K562 (cell line): Measurements from ENCODE around the gene TELO2. TPM values are rescaled to one million over a fixed set of nuclear protein-coding genes. Genes with fewer than 3 reads are reported as not detected.

Source experiments
- ATAC-seq: fragments of 200-7000 bp; cut with Tn5 transposase; 3 replicates; pipeline ENCODE4 v1.9.1; 2020; ENCODE audit warnings: moderate library complexity
- BruUV-seq: library from RNA; stranded (reverse); fragments of 400-500 nt; replicated peaks from 2 replicates; lab custom pipeline; 2021; lab: Mats Ljungman, UMichigan
- CTCF ChIA-PET: fragments of 300-600 bp; formaldehyde crosslinking; extraction: SDS; loops from one replicate; lab custom pipeline; 2021; ENCODE audit warnings: low intra/inter-chr PET ratio; lab: Yijun Ruan, JAX
- POLR2A ChIA-PET: fragments of 300-600, 350-650 bp; sonication (Branson Sonifier 250); formaldehyde crosslinking; extraction: SDS; loops from one replicate; lab custom pipeline; 2021; ENCODE audit warnings: antibody characterized with exemption, inconsistent platforms; lab: Yijun Ruan, JAX
- DNase-seq, 4 experiments: peaks; one replicate each; pipeline versions ENCODE4 v3.0.0 to v3.0.0-alpha.2; 2011 to 2018; ENCODE audit warnings: low spot score in 3 of 4, mixed read lengths in 3 of 4; ENCODE audit errors: extremely low read depth in 1 of 4
- FAIRE-seq: peaks from 2 replicates; lab custom pipeline; 2011; peaks lifted over from hg19 to GRCh38; lab: Jason Lieb, UNC
- H2AFZ ChIP-seq: 2 replicates; pipeline ENCODE4 v1.6.0; 2011; ENCODE audit warnings: low read depth, low read length, control low read depth, inconsistent platforms
- H3K27ac ChIP-seq: fragments of 200-600 bp; 3 replicates; pipeline ENCODE4 v1.8.0; 2011; ENCODE audit warnings: low read depth, mild to moderate bottlenecking, control low read depth, inconsistent platforms, low read length, moderate library complexity, mixed read lengths; ENCODE audit errors: extremely low read depth
- H3K27me3 ChIP-seq, 2 experiments: fragments of 300-600 bp in 1 of 2; 2 replicates in 1 of 2; 3 replicates in 1 of 2; pipeline versions ENCODE4 v1.6.0 to v1.8.0; 2011; ENCODE audit warnings: inconsistent platforms in 2 of 2, low read length in 2 of 2, mild to moderate bottlenecking in 1 of 2, mixed read lengths in 1 of 2, moderate library complexity in 1 of 2; ENCODE audit not compliant: control insufficient read depth in 2 of 2, insufficient read depth in 2 of 2
- H3K36me3 ChIP-seq: fragments of 300-600 bp; 3 replicates; pipeline ENCODE4 v1.8.0; 2011; ENCODE audit warnings: mild to moderate bottlenecking, low read length, inconsistent platforms; ENCODE audit not compliant: control insufficient read depth, insufficient read depth
- H3K4me1 ChIP-seq, 2 experiments: fragments of 200-600 bp in 1 of 2; replicated peaks in 1 of 2; 2 replicates in 1 of 2; 3 replicates in 1 of 2; pipeline versions ENCODE4 v1.5.1 to v1.8.0; 2011; ENCODE audit warnings: inconsistent platforms in 2 of 2, low read length in 2 of 2, mild to moderate bottlenecking in 1 of 2, mixed read lengths in 1 of 2, moderate library complexity in 1 of 2; ENCODE audit not compliant: control insufficient read depth in 2 of 2, insufficient read depth in 2 of 2
- H3K4me2 ChIP-seq: 2 replicates; pipeline ENCODE4 v1.6.1; 2011; ENCODE audit warnings: low read length, control low read depth, inconsistent platforms, mixed read lengths; ENCODE audit not compliant: insufficient read depth
- H3K4me3 ChIP-seq: fragments of 200-600 bp; sonication (generic), shearing (Covaris generic); 2 replicates; pipeline ENCODE4 v1.5.1; 2016; ENCODE audit warnings: control low read depth, inconsistent platforms
- H3K79me2 ChIP-seq: fragments of 200-600 bp; 3 replicates; pipeline ENCODE4 v1.8.0; 2011; ENCODE audit warnings: low read length, inconsistent platforms; ENCODE audit not compliant: control insufficient read depth, insufficient read depth
- H3K9ac ChIP-seq, 2 experiments: 2 replicates each; pipeline versions ENCODE4 v1.6.0 to v1.6.1; 2011; ENCODE audit warnings: low read depth in 2 of 2, low read length in 2 of 2, control low read depth in 1 of 2, inconsistent platforms in 1 of 2, mild to moderate bottlenecking in 1 of 2, mixed read lengths in 1 of 2; ENCODE audit not compliant: insufficient read depth in 1 of 2
- H3K9me1 ChIP-seq: one replicate; pipeline ENCODE4 v1.6.0; 2011; ENCODE audit warnings: inconsistent platforms, mild to moderate bottlenecking, low read length, moderate library complexity; ENCODE audit not compliant: control insufficient read depth, insufficient read depth
- H3K9me3 ChIP-seq: replicated peaks from 2 replicates; pipeline ENCODE4 v1.5.1; 2011; ENCODE audit warnings: low read depth, low read length, inconsistent platforms; ENCODE audit not compliant: control insufficient read depth, insufficient read depth
- H4K20me1 ChIP-seq: replicated peaks from 2 replicates; pipeline ENCODE4 v1.6.1; 2011; ENCODE audit warnings: low read length, inconsistent platforms, mixed read lengths; ENCODE audit not compliant: control insufficient read depth, insufficient read depth
- ASH1L ChIP-seq: fragments of 450-650 bp; IDR thresholded peaks from 2 replicates; pipeline ENCODE4 v1.6.1; 2018; ENCODE audit warnings: borderline replicate concordance, mild to moderate bottlenecking, low read depth; ENCODE audit not compliant: partially characterized antibody
- BDP1 ChIP-seq: IDR thresholded peaks from 3 replicates; pipeline ENCODE4 v1.6.1; 2011; ENCODE audit not compliant: insufficient read length, insufficient read depth
- BRD4 ChIP-seq: fragments of 200-600 bp; sonication (generic); IDR thresholded peaks from 2 replicates; pipeline ENCODE4 v1.6.1; 2017; ENCODE audit warnings: inconsistent platforms
- DIDO1 ChIP-seq: fragments of 450-650 bp; IDR thresholded peaks from 2 replicates; pipeline ENCODE4 v1.6.1; 2016; ENCODE audit warnings: low read depth, missing biosample characterization, missing genetic modification characterization
- E2F4 ChIP-seq: sonication (generic); formaldehyde crosslinking; IDR thresholded peaks from 2 replicates; pipeline ENCODE4 v1.8.0; 2022; ENCODE audit warnings: mild to moderate bottlenecking, low read depth, missing genetic modification reagents
- ELF4 ChIP-seq: fragments of 450-650 bp; formaldehyde crosslinking; IDR thresholded peaks from 2 replicates; pipeline ENCODE4 v1.4.0; 2022; ENCODE audit warnings: missing genetic modification characterization
- IFI16 ChIP-seq: fragments of 250-450 bp; sonication (Bioruptor Pico); IDR thresholded peaks from 2 replicates; pipeline ENCODE4 v2.1.2; 2022; ENCODE audit warnings: mild to moderate bottlenecking, inconsistent platforms
- MIER1 ChIP-seq: fragments of 450-650 bp; IDR thresholded peaks from 2 replicates; pipeline ENCODE4 v1.6.1; 2016; ENCODE audit warnings: antibody characterized with exemption, mild to moderate bottlenecking, low read depth
- ZSCAN32 ChIP-seq: fragments of 450-650 bp; formaldehyde crosslinking; IDR thresholded peaks from 2 replicates; pipeline ENCODE4 v1.4.0; 2020; ENCODE audit warnings: mild to moderate bottlenecking, moderate library complexity
- WGBS: fragments of 100-300 bp; shearing (Covaris generic); methylation state at CpG from one replicate; pipeline ENCODE4 v1.1.6; 2016; ENCODE audit warnings: low coverage, mixed read lengths; ENCODE audit not compliant: insufficient coverage; ENCODE audit errors: missing lambda C conversion rate; 5-methylcytosine and 5-hydroxymethylcytosine counted together
- in situ Hi-C: fragments of 300-500 bp; cut with MboI; formaldehyde crosslinking; loops from 4 replicates; pipeline ENCODE4 v1.15.0; 2018; ENCODE audit warnings: inconsistent platforms, mixed read lengths
- intact Hi-C: fragments of 100-400 bp; cut with micrococcal nuclease; formaldehyde crosslinking; loops from 2 replicates; pipeline ENCODE4 v1.14.2; 2022
- polyA plus RNA-seq, 8 experiments: library from polyadenylated mRNA; depleted of rRNA in 4 of 8; stranded (reverse) in 5 of 8; unstranded in 3 of 8; fragments of >200 nt; fragmentation: Nextera tagmentation in 2 of 8; fragmentation: Illumina TruSeq in 1 of 8; extraction: Ambion mirVana in 2 of 8; extraction: Trizol in 1 of 8; gene quantifications; 2 replicates each; pipeline versions ENCODE4 v1.2.1 to v1.2.3, GENCODE V29; 2011 to 2014; ENCODE audit warnings: inconsistent platforms in 1 of 8, missing spikeins in 1 of 8
- total RNA-seq, 7 experiments: library from RNA; depleted of rRNA in 6 of 7; stranded (reverse); fragments of >200 nt in 6 of 7; fragmentation: Illumina TruSeq in 2 of 7; extraction: Trizol in 2 of 7; gene quantifications; 2 replicates each; pipeline versions ENCODE4 v1.2.1 to v1.2.3, GENCODE V29; 2011 to 2021; ENCODE audit warnings: low replicate concordance in 1 of 7
- TF ChIP-seq, protein P1 (sequence below): fragments of 450-650 bp; formaldehyde crosslinking; IDR thresholded peaks from 2 replicates; pipeline ENCODE4 v1.4.0; 2020; ENCODE audit warnings: mild to moderate bottlenecking, moderate library complexity

The TELO2 gene
- total and polyA plus RNA-seq, 9 of the 15 experiments (the other 6 are each of a cell fraction or from before 2014, with no cell fraction given), result 0.51 to 91.8 (median 14.5) TPM

GRCh38 chr16:1485847-1486496 lies 7.2 kb upstream of the TELO2 start:
- H3K27ac ChIP-seq, result no peak overlapping the region
- DNase-seq (no peak), ATAC-seq (no peak), FAIRE-seq (no peak)
- intact Hi-C loops (no loop called here), in situ Hi-C loops (no loop called here)
- POLR2A ChIA-PET, result interaction anchor here (0.7 to 1.0 kb wide), 3 partner anchors 8 to 41 kb away, joined by 3 to 5 read pairs (median 3); no protein-coding TSS in a partner anchor
- H4K20me1 ChIP-seq, result no peaks in the 10 kb centered on the region
- peaks cover 4 to 52% of the 10 kb centered on the region in 2 experiments; a peak in 4 of 5 replicates for H3K4me1 ChIP-seq
- no peaks in the 10 kb centered on the region for H3K9me1 ChIP-seq
- H3K27me3 ChIP-seq, result no peaks in the 10 kb centered on the region
- H3K4me2 ChIP-seq, result no peak overlapping the region
- BruUV-seq, result no TSS peak
- peak overlapping the region in 1 of 2 experiments; percentile 52; a peak in 2 of 4 replicates for H3K9ac ChIP-seq
- TF ChIP-seq IFI16 (CRISPR knock-in tag), result no peak
- TF ChIP-seq BRD4, result no peak
- H3K9me3 ChIP-seq, result no peaks in the 10 kb centered on the region
- H3K79me2 ChIP-seq, result no peaks in the 10 kb centered on the region
- WGBS, result 62% methylated on average over 32 of the region's 40 CpGs
- CTCF ChIA-PET, result no interaction called here
- no peak overlapping the region for H3K4me3 ChIP-seq
- H3K36me3 ChIP-seq, result no peaks in the 10 kb centered on the region
- H2AFZ ChIP-seq, result no peak overlapping the region

GRCh38 chr16:1486551-1487390 lies 6.4 kb upstream of the TELO2 start:
- FAIRE-seq, result no peak
- Histone ChIP-seq H3K9ac (peak overlapping the region in 1 of 2 experiments; percentile 35; a peak in 1 of 4 replicates), H3K27ac (no peak overlapping the region), H3K4me3 (no peak overlapping the region), H3K9me1 (no peaks in the 10 kb centered on the region), H3K36me3 (no peaks in the 10 kb centered on the region), H3K9me3 (no peaks in the 10 kb centered on the region), H2AFZ (no peak overlapping the region), H3K4me2 (no peak overlapping the region), H3K79me2 (no peaks in the 10 kb centered on the region), H3K4me1 (peaks cover 4 to 57% of the 10 kb centered on the region in 2 experiments; a peak in 4 of 5 replicates), H3K27me3 (no peaks in the 10 kb centered on the region), H4K20me1 (no peaks in the 10 kb centered on the region)
- ChIA-PET CTCF (no interaction called here), POLR2A (interaction anchor here (0.9 to 1.0 kb wide), 2 partner anchors 7 to 11 kb away, joined by 3 to 5 read pairs; no protein-coding TSS in a partner anchor)
- intact Hi-C loops, result no loop called here
- no peak for DNase-seq
- no peak for ATAC-seq
- no TSS peak for BruUV-seq
- in situ Hi-C loops, result no loop called here
- 49% methylated on average over 32 of the region's 33 CpGs for WGBS
- TF ChIP-seq, protein P1, sequence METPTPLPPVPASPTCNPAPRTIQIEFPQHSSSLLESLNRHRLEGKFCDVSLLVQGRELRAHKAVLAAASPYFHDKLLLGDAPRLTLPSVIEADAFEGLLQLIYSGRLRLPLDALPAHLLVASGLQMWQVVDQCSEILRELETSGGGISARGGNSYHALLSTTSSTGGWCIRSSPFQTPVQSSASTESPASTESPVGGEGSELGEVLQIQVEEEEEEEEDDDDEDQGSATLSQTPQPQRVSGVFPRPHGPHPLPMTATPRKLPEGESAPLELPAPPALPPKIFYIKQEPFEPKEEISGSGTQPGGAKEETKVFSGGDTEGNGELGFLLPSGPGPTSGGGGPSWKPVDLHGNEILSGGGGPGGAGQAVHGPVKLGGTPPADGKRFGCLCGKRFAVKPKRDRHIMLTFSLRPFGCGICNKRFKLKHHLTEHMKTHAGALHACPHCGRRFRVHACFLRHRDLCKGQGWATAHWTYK (CRISPR knock-in tag), result no peak
- TF ChIP-seq ELF4 (CRISPR knock-in tag) (no peak), ASH1L (no peak), BDP1 (no peak), DIDO1 (tag) (no peak), MIER1 (no peak), ZSCAN32 (CRISPR knock-in tag) (no peak), E2F4 (no peak)
